Epithelial cell of esophagus (primary cell): Measurements from ENCODE around the gene FBN3.

Experiments used
- DNase-seq: peaks from one replicate; pipeline ENCODE4 v3.0.0; 2010; ENCODE audit warnings: low read depth
- H3K4me3 ChIP-seq: 2 replicates; pipeline ENCODE4 v1.5.1; 2011; ENCODE audit warnings: mild to moderate bottlenecking, low read length, control low read depth
- CTCF ChIP-seq: IDR thresholded peaks from 2 replicates; pipeline ENCODE4 v1.5.1; 2011; ENCODE audit warnings: low read depth, mild to moderate bottlenecking, low read length, control low read depth, inconsistent platforms; ENCODE audit not compliant: insufficient read depth; ENCODE audit errors: missing control alignments

Gene FBN3

GRCh38 chr19:8117991-8118390 is 31.4 kb downstream of the FBN3 start:
- DNase-seq: no peak
- TF ChIP-seq CTCF: no peak
- no peak overlapping the region for H3K4me3 ChIP-seq

- H3K4me3 ChIP-seq: no peak overlapping the region
- no peak for DNase-seq
- no peak for TF ChIP-seq CTCF
These were observed 32.7 kb downstream of the FBN3 start for GRCh38 chr19:8116437-8117293.

GRCh38 chr19:8115805-8116396 is 33.5 kb downstream of the FBN3 start:
- DNase-seq: no peak
- H3K4me3 ChIP-seq: no peak overlapping the region
- no peak for TF ChIP-seq CTCF

- H3K4me3 ChIP-seq: no peak overlapping the region
- TF ChIP-seq CTCF: no peak
- peak; percentile 50 for DNase-seq
These were observed 36.4 kb downstream of the FBN3 start for GRCh38 chr19:8113017-8113416.

GRCh38 chr19:8111376-8111775 is 38.0 kb downstream of the FBN3 start:
- TF ChIP-seq CTCF: no peak
- no peak for DNase-seq
- no peak overlapping the region for H3K4me3 ChIP-seq

GRCh38 chr19:8110931-8111330 is 38.5 kb downstream of the FBN3 start:
- H3K4me3 ChIP-seq: no peak overlapping the region
- no peak for TF ChIP-seq CTCF
- DNase-seq: no peak
